ENCODE data around the gene HNF1A. TPM values are rescaled to one million over a fixed set of nuclear protein-coding genes. Genes with fewer than 3 reads are reported as not detected.
A peak's percentile ranks its signal among the peaks of the same experiment; 100 is the strongest.

HNF1A gene
- polyA plus RNA-seq, 3 donors, result 0.03 TPM; not detected in 2

- H3K36me3 ChIP-seq (replicated peaks in 1 of 2; ENCODE audit: control insufficient read depth in 1 of 2, insufficient read depth in 2 of 2, low read length in 2 of 2), result no peaks in the 10 kb centered on the region
- H3K4me2 ChIP-seq (replicated peaks; ENCODE audit: extremely low read depth, low read length, poor library complexity, severe bottlenecking), result no peak overlapping the region
- Mint-ChIP-seq H3K4me1 (peaks cover 14% of the 10 kb centered on the region), H3K9me3 (no peaks in the 10 kb centered on the region), H3K4me3 (no peak overlapping the region), H3K27ac (no peak overlapping the region), H3K36me3 (no peaks in the 10 kb centered on the region), H3K27me3 (ENCODE audit: low read depth in 3 of 3) (peaks cover 0 to 3% (median 0%) of the 10 kb centered on the region in 3 donors)
- peaks cover 10 to 14% of the 10 kb centered on the region in 2 donors for H3K4me1 ChIP-seq (ENCODE audit: control insufficient read depth in 1 of 2, insufficient read depth in 2 of 2, low read length in 2 of 2)
- intact Hi-C loops (cut with micrococcal nuclease), result loop anchor here (5.0 to 10.0 kb wide), 3 partner anchors 326 to 388 kb away; partner anchors contain the start of genes CABP1 (in 2 of the 2) and POP5 (in 1 of the 2)
- H3K9me3 ChIP-seq (replicated peaks in 1 of 2; ENCODE audit: control insufficient read depth in 1 of 2, insufficient read depth in 1 of 2, low read length in 2 of 2), result no peaks in the 10 kb centered on the region
- H3K27me3 ChIP-seq (ENCODE audit: control insufficient read depth in 2 of 2, insufficient read depth in 2 of 2, low read length in 2 of 2), result no peaks in the 10 kb centered on the region
- H3K79me2 ChIP-seq (ENCODE audit: insufficient read depth, low read length), result no peaks in the 10 kb centered on the region
- no peak for DNase-seq
- H3K4me3 ChIP-seq (replicated peaks in 1 of 3; ENCODE audit: low read depth in 2 of 3, low read length in 3 of 3), result no peak overlapping the region
- TF ChIP-seq CTCF (IDR thresholded peaks at IDR 0.05), result no peak
- H2AFZ ChIP-seq (ENCODE audit: insufficient read depth, low read depth, low read length, poor library complexity, severe bottlenecking), result no peak overlapping the region
- H3K9ac ChIP-seq (ENCODE audit: insufficient read depth, low read length, poor library complexity, severe bottlenecking), result no peak overlapping the region
- WGBS (ENCODE audit: insufficient coverage), result 94% methylated on average over 3 of the region's 3 CpGs
- no peak overlapping the region for H3K27ac ChIP-seq (ENCODE audit: low read depth in 1 of 2, low read length in 2 of 2)
- H4K20me1 ChIP-seq (ENCODE audit: insufficient read depth, low read length), result no peaks in the 10 kb centered on the region
Measured at GRCh38 chr12:120970310-120970709, 8.0 kb upstream of the HNF1A start.

GRCh38 chr12:120971299-120972180 is 6.8 kb upstream of the HNF1A start:
- no peak overlapping the region for H3K4me3 ChIP-seq (replicated peaks in 1 of 3; ENCODE audit: low read depth in 2 of 3, low read length in 3 of 3)
- no peak overlapping the region for H3K4me2 ChIP-seq (replicated peaks; ENCODE audit: extremely low read depth, low read length, poor library complexity, severe bottlenecking)
- Mint-ChIP-seq H3K4me1 (peaks cover 14% of the 10 kb centered on the region), H3K36me3 (no peaks in the 10 kb centered on the region), H3K4me3 (peak overlapping the region in 1 of 2 donors; percentile 35), H3K9me3 (no peaks in the 10 kb centered on the region), H3K27ac (peak overlapping the region in 2 of 7 donors; percentile 1 to 61), H3K27me3 (ENCODE audit: low read depth in 3 of 3) (peaks cover 0 to 3% (median 0%) of the 10 kb centered on the region in 3 donors)
- no peaks in the 10 kb centered on the region for H3K27me3 ChIP-seq (ENCODE audit: control insufficient read depth in 2 of 2, insufficient read depth in 2 of 2, low read length in 2 of 2)
- DNase-seq, result peak; percentile 44 to 65 (median 62)
- no peaks in the 10 kb centered on the region for H3K36me3 ChIP-seq (replicated peaks in 1 of 2; ENCODE audit: control insufficient read depth in 1 of 2, insufficient read depth in 2 of 2, low read length in 2 of 2)
- H4K20me1 ChIP-seq (ENCODE audit: insufficient read depth, low read length), result no peaks in the 10 kb centered on the region
- no peaks in the 10 kb centered on the region for H3K79me2 ChIP-seq (ENCODE audit: insufficient read depth, low read length)
- H3K27ac ChIP-seq (ENCODE audit: low read depth in 1 of 2, low read length in 2 of 2), result no peak overlapping the region
- peak overlapping the region; percentile 39 for H2AFZ ChIP-seq (ENCODE audit: insufficient read depth, low read depth, low read length, poor library complexity, severe bottlenecking)
- TF ChIP-seq CTCF (IDR thresholded peaks at IDR 0.05), result peak; percentile 79
- no peak overlapping the region for H3K9ac ChIP-seq (ENCODE audit: insufficient read depth, low read length, poor library complexity, severe bottlenecking)
- peaks cover 10 to 14% of the 10 kb centered on the region in 2 donors for H3K4me1 ChIP-seq (ENCODE audit: control insufficient read depth in 1 of 2, insufficient read depth in 2 of 2, low read length in 2 of 2)
- WGBS (ENCODE audit: insufficient coverage), result 39% methylated on average over 7 of the region's 13 CpGs
- intact Hi-C loops (cut with micrococcal nuclease), result loop anchor here (5.0 to 10.0 kb wide), 3 partner anchors 327 to 389 kb away; partner anchors contain the start of genes CABP1 (in 2 of the 2) and POP5 (in 1 of the 2)
- H3K9me3 ChIP-seq (replicated peaks in 1 of 2; ENCODE audit: control insufficient read depth in 1 of 2, insufficient read depth in 1 of 2, low read length in 2 of 2), result no peaks in the 10 kb centered on the region

All from CD14-positive monocyte (primary cell).